Activated naive CD8-positive, alpha-beta T cell treated with anti-CD3 and anti-CD28 coated beads, Interleukin-2, amount 10 ng/mL, durations not matched to agents 7 days and 5 days (primary cell): ENCODE data around the gene MCEMP1. TPM values are rescaled to one million over a fixed set of nuclear protein-coding genes. Genes with fewer than 3 reads are reported as not detected.

Source experiments
- ATAC-seq: fragments of 150-1000 bp; cut with Tn5 transposase; one replicate; pipeline ENCODE4 v1.10.0; 2021; ENCODE audit warnings: low read depth, moderate library complexity
- POLR2A ChIA-PET: fragments of 350-600 bp; sonication (Branson Sonifier 250); formaldehyde crosslinking; loops from one replicate; lab custom pipeline; 2021; ENCODE audit warnings: antibody characterized with exemption; lab: Charles Lee
- DNase-seq: peaks from one replicate; pipeline ENCODE4 v3.0.0; 2021
- H3K27ac Mint-ChIP-seq: one replicate; pipeline ENCODE4 v1.8.0; 2022; ENCODE audit warnings: mild to moderate bottlenecking, mixed read lengths
- H3K27me3 Mint-ChIP-seq: one replicate; pipeline ENCODE4 v1.8.0; 2022; ENCODE audit warnings: mild to moderate bottlenecking, moderate library complexity, mixed read lengths
- H3K36me3 Mint-ChIP-seq: one replicate; pipeline ENCODE4 v1.8.0; 2021; ENCODE audit warnings: mild to moderate bottlenecking, mixed read lengths
- H3K4me1 Mint-ChIP-seq: one replicate; pipeline ENCODE4 v1.8.0; 2021; ENCODE audit warnings: mixed read lengths
- H3K4me3 Mint-ChIP-seq: one replicate; pipeline ENCODE4 v1.8.0; 2022; ENCODE audit warnings: mild to moderate bottlenecking, moderate library complexity, mixed read lengths
- H3K9me3 Mint-ChIP-seq: one replicate; pipeline ENCODE4 v1.8.0; 2021; ENCODE audit warnings: mixed read lengths
- total RNA-seq, 2 experiments: library from RNA; stranded (reverse); gene quantifications; one replicate each; pipeline ENCODE4 v1.2.3, GENCODE V29; 2021

The MCEMP1 gene
- total RNA-seq, 2 experiments from 2014 or later = not detected

DNA sequence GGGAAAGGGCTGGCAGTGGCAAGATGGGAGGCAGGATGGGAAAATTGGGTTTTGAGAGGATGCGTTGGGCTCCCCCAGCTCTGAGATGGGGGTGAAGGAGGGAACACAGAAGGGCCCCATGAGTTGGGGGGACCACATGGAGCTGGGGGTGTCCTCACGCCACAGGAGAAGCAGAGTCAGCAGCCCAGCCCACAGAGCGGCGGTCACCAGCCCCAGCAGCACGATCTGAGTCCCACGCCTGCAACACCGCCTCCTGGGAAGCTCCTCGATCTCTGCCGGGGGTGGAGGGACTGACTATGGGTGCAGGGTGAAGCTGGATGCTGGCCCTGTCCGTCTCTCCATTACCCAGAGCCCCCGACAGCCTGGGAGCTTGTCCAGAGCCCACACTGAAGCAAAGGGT, 21.7 kb downstream of the MCEMP1 start:
- Mint-ChIP-seq H3K27ac (no peak overlapping the region), H3K9me3 (no peaks in the 10 kb centered on the region), H3K4me3 (no peak overlapping the region), H3K4me1 (peaks cover 4% of the 10 kb centered on the region), H3K36me3 (no peaks in the 10 kb centered on the region), H3K27me3 (peaks cover 11% of the 10 kb centered on the region)
- POLR2A ChIA-PET = no interaction called here
- ATAC-seq = no peak
- DNase-seq = no peak

DNA sequence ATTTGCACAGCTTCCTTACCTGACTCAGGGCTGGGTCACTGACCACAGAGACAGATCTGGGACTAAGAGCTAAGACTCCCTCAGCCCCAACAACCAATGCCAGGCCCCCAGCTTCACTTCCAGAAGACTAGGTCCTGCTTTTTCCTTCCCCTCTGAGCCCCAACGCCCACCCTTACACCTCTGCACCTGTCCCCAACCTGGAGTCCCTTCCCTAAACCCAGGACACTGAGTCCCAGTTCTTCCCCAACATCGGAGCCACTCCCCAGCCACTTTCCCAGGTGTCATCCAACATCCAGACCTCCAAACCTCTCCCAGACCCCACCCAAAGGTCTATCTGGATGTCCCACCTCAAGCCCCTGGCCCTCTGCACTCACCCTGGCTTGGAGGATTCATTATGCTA, 22.1 kb downstream of the MCEMP1 start:
- DNase-seq = no peak
- Mint-ChIP-seq H3K27me3 (peaks cover 14% of the 10 kb centered on the region), H3K27ac (no peak overlapping the region), H3K4me3 (no peak overlapping the region), H3K9me3 (no peaks in the 10 kb centered on the region), H3K4me1 (peaks cover 4% of the 10 kb centered on the region), H3K36me3 (no peaks in the 10 kb centered on the region)
- POLR2A ChIA-PET = no interaction called here
- no peak for ATAC-seq

DNA sequence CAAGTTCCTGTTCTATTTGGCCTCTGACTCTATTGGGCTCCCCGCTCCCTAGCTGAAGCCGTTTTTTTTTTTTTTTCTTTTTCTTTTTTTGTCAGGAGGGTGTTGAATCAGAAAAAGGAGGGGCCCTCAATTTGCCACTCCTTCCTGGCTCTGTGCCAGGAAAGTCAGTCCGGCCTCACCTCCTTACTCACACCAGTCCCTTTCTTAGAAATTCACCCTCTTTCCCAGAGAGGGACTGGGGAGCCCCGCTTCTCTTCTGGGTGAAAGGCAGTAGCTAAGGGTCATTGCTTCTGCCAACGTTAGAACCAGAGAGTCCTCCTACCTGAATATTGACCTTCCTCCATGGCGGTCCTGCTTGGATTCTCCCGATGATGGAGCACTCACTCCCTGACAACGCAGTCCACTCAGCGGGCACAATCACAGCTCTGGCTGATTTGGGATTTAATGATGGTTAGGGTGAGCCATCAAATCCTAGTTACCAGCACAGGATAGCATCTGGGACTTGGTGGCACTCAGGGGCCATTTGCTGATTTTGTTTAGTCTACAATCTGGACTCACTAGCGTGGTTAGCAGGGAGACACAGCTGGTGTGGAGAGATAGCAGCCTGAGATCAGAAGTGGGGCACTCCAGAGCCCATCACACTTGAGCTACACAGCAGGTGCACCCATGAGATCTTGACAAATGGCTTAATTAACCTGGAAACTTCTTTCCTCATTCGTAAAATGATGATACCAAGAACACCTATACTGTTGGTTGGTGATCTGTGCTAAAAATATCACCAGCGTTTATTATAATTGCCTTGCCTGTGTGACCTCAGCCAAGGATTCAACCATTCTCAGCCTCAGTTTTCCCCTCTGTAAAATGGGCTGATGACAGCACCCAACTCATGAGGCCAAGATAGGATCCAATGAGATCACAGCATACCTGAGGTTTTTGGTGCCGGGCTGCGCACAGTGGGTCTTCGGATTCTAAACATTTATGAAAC, 22.8 kb downstream of the MCEMP1 start:
- Mint-ChIP-seq H3K9me3 (no peaks in the 10 kb centered on the region), H3K36me3 (no peaks in the 10 kb centered on the region), H3K4me3 (no peak overlapping the region), H3K27ac (no peak overlapping the region), H3K4me1 (peaks cover 4% of the 10 kb centered on the region), H3K27me3 (peaks cover 14% of the 10 kb centered on the region)
- POLR2A ChIA-PET = no interaction called here
- ATAC-seq (no peak), DNase-seq (no peak)

DNA sequence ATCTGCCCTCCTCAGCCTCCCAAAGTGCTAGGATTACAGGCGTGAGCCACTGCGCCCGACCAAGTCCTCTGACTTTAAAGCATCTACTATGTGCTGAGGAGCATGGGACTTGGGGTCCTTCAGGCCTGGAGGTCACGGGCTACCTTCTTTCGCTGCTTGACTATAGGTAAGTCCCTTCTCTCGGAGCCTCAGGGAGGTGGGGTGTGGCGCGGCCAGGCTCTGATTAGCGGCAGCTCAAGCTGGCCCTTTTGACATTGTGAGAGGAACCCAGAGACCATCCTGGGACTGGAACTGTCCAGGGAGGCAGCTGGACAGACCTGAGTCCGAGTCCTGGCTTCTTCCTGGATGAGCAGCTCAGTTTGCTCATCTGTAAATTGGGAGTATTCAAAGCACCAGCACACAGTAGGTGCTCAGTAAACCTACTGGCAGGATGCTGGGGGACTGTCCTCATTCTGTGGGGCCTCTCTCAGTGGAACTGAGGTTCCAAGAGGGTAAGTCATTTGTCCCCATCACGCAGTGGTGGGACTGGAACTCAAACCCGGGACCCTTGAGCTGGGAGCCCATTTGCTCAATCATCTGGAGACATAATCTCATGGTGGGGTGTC, 24.3 kb downstream of the MCEMP1 start:
- no peak for ATAC-seq

DNA sequence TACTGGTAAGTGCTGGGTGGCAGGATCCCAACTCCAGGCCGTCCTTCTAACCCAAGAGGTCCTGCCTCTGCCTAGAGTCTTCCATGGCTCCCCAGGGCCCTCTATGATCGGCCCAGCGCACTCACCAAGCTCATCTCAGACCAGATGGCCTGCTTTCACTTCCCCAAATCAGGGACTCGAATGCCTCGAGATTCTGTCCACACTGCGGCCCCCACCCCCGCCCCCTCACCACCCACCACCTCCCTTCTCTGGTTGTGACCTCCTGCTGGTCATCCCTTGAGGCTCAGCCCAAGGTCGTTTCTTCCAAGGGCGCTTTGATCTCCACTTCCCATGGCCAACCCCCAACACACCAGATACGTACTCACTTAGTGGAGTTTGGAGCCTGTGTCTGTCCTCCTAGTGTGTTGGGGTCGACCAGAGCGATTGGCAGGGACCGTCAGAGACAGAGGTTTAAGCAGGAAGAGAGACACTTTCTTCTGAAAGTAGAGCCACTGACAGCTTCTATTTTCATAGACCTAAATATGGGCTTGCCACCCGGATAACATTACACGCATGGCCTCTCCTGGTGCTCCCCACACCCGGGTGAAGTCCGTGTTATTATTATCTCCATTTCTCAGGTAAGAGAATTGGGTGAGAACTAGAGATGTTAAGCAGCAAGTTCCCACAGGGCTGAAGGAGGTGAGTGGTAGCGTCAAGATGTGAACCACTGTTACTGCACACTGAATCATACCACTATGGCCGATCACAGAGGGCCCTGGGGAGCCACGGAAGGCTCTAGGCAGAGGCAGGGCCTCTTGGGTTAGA, 25.0 kb downstream of the MCEMP1 start, which contains the start of gene FCER2:
FCER2 (minus strand) TSS at position 478 of the 804 bp plus-strand sequence. CDS start 2,371 bp downstream, outside the sequence.
- DNase-seq (no peak), ATAC-seq (no peak)
- POLR2A ChIA-PET = no interaction called here
- H3K36me3 Mint-ChIP-seq = no peaks in the 10 kb centered on the region
- H3K9me3 Mint-ChIP-seq = no peaks in the 10 kb centered on the region
- H3K4me3 Mint-ChIP-seq = no peak within 1 kb of the TSS
- peaks cover 24% of the 10 kb centered on the region for H3K4me1 Mint-ChIP-seq
- H3K27me3 Mint-ChIP-seq = peaks cover 17% of the 10 kb centered on the region
- H3K27ac Mint-ChIP-seq = peak within 1 kb of the TSS; percentile 43

More for the DNA sequence above, 24.3 kb downstream of the MCEMP1 start:
- no peak overlapping the region for H3K27ac Mint-ChIP-seq
- POLR2A ChIA-PET = no interaction called here
- H3K36me3 Mint-ChIP-seq = no peaks in the 10 kb centered on the region
- H3K27me3 Mint-ChIP-seq = peaks cover 14% of the 10 kb centered on the region
- peaks cover 17% of the 10 kb centered on the region for H3K4me1 Mint-ChIP-seq
- no peak for DNase-seq
- H3K9me3 Mint-ChIP-seq = no peaks in the 10 kb centered on the region
- H3K4me3 Mint-ChIP-seq = no peak overlapping the region

DNA sequence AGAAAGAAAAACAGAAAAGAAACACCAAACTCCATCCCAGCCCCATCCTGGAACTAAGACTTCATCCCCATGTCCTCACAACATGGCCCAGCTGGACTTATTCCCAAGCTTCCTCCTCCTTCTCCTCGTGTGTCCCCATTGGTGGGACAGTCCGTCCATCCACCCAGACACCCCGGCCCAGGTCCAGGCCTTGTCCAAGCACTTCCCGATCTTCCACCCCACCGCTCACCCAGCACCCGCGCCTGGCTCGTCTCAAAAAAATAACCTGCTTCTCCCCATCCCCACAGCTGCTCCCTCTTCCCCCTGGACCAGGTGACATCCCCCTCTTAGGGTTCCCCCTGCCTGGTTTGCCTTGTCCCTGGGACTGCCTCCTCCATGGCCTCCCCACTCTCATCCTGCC, 26.4 kb downstream of the MCEMP1 start:
- H3K4me3 Mint-ChIP-seq = no peak overlapping the region
- H3K4me1 Mint-ChIP-seq = peaks cover 26% of the 10 kb centered on the region
- no peaks in the 10 kb centered on the region for H3K9me3 Mint-ChIP-seq
- peaks cover 17% of the 10 kb centered on the region for H3K27me3 Mint-ChIP-seq
- POLR2A ChIA-PET = no interaction called here
- no peak for ATAC-seq
- peak overlapping the region; percentile 50 for H3K27ac Mint-ChIP-seq
- DNase-seq = no peak
- no peaks in the 10 kb centered on the region for H3K36me3 Mint-ChIP-seq

DNA sequence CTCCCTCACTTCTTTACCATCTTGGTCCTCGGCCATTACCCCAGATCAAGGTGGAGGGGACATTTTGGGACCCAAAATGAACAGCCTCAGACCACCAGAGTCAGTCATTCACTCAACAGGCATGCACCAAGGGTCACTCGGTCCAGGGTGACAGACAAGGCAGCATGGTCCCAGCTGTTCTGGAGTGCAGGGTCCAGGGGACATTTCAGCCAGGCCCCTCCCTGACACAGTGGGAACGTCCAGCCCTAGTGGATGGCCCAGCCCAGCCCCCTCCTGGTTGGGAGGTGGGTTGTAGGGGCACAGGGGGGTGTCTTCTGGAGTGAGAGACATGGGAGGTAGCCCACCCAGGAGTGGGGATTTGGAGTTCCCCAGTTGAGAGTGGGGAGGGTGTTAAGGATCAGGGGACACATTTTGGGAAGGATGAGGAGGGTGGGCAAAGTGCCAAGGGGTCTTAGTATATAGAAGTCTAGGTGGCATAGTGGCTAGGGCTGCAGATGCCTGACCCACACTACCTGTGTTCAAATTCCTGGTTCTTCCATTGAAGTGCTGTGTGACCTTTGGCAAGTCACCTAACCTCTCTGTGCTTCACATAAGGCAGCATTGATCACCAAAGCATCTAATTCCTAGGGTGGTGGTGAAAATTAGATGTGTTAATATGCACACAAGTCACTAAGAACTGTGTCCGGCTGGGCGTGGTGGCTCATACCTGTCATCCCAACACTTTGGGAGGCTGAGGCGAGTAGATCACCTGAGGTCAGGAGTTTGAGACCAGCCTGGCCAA, 27.6 kb downstream of the MCEMP1 start:
- POLR2A ChIA-PET = interaction anchor here (1.0 kb wide), 1 partner anchor 15 kb away, joined by 5 read pairs; no protein-coding TSS in a partner anchor

DNA sequence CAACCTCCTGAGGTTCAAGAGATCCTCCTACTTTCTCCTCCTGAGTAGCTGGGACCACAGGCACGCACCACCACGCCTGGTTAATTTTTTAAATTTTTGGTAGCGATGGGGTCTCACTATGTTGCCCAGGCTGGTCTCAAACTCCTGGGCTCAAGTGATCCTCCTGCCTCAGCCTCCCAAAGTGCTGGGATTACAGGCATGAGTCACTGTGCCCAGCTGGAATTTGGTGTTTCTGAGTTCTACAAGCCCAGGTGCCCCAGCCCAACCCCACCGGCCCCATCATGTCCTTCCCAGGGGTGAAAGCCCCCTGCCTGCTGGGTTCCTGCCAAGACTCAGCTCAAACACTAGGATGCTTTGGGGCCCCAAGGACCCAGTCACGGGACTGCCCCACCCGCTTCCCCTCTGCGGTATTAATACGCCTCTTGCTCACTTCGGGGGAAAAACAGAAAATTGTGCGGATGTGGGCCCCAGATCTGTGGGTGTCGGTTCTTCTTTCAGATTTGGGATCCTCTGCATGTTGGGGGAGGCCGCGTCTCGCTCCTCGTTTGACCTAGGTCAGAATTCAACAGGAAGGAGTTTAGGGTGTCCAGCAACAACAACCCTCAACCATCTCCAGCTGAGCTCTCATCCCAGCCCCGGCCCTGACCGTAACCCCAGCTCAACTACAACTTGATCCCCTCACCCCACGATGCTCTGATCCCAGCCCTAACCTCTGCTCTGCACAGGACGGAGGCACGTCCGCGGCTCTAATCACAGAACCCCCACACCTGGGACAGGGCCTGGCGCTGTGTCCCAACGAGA, 28.7 kb downstream of the MCEMP1 start:
- Mint-ChIP-seq H3K9me3 (no peaks in the 10 kb centered on the region), H3K27ac (peak overlapping the region; percentile 84), H3K36me3 (no peaks in the 10 kb centered on the region), H3K27me3 (peaks cover 11% of the 10 kb centered on the region), H3K4me3 (peak overlapping the region; percentile 82), H3K4me1 (peaks cover 25% of the 10 kb centered on the region)
- peak; percentile 88 for ATAC-seq
- POLR2A ChIA-PET = interaction anchor here (0.5 to 1.0 kb wide), 4 partner anchors 14 to 633 kb away, joined by 4 to 5 read pairs (median 4); partner anchors contain the start of gene TRAPPC5
- peak; percentile 71 for DNase-seq

More for the DNA sequence above, 27.6 kb downstream of the MCEMP1 start:
- H3K27ac Mint-ChIP-seq = no peak overlapping the region
- peaks cover 11% of the 10 kb centered on the region for H3K27me3 Mint-ChIP-seq
- no peak overlapping the region for H3K4me3 Mint-ChIP-seq
- no peaks in the 10 kb centered on the region for H3K36me3 Mint-ChIP-seq
- ATAC-seq (no peak), DNase-seq (no peak)
- no peaks in the 10 kb centered on the region for H3K9me3 Mint-ChIP-seq
- H3K4me1 Mint-ChIP-seq = peaks cover 26% of the 10 kb centered on the region

DNA sequence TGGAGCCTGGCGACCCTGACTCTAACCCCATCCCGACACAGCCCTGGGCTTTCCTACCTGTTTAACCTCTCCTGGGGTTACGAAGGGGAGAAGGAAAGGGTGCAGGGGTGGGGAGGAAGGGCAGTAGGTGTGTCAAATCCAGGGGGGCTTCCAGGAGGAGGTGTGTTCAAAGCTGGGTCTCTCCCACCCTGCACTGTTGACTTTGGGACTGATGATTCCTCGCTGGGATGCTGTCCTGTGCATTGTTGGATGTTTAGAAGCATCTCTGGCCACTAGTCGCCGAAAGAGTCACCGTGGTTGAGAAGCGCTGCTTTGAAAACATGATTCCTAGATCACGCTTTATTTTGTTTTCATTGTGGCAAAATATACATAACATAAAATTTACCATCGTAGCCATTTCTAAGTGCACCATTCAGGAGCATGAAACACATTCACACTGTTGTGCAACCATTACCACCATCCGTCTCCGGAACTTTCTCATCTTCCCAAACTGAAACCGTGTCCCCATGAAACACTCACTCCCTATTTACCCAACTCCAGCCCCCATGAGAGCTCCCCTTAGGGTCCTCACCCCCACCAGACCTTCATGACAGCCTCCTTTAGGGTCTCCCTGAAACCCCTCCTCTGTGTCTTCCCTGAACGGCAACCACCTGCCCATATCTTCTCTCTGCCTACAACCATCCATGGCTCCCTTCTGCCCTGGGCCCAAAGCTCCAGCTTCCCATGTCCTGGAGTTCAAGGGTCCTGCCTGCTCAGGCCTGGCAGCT, 29.5 kb downstream of the MCEMP1 start:
- ATAC-seq (no peak), DNase-seq (no peak)
- no peaks in the 10 kb centered on the region for H3K9me3 Mint-ChIP-seq
- POLR2A ChIA-PET = interaction anchor here (0.6 to 1.0 kb wide), 3 partner anchors 21 to 634 kb away, joined by 3 to 5 read pairs (median 4); partner anchors contain the start of gene TRAPPC5
- H3K4me3 Mint-ChIP-seq = peak overlapping the region; percentile 82
- peaks cover 11% of the 10 kb centered on the region for H3K27me3 Mint-ChIP-seq
- peaks cover 25% of the 10 kb centered on the region for H3K4me1 Mint-ChIP-seq
- no peaks in the 10 kb centered on the region for H3K36me3 Mint-ChIP-seq
- peak overlapping the region; percentile 84 for H3K27ac Mint-ChIP-seq

DNA sequence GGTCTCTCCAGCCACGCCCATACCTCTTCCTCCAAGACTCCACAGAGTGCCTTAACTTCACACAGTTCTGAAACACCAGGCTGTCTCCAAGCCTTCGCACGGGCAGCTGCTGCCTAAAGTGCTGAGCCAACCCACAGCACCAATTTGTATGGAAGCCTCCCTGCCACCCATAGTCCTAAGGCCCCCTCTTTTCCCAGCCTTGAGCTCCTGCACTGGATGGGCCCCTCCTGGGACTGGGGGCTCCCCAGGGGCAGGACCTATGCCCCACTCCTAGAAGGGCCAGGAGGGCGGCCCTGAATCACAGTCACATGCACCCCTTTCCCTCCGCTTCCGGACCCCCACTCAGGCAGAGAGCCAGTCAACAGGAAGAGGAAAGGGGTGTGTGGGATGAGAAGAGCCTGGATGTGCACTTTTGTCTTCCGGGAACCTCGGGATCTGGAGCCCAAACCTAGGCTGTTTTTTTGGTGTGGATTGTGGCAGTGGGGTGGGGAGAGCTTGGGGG, 30.1 kb downstream of the MCEMP1 start:
- DNase-seq = no peak
- no peak for ATAC-seq
- Mint-ChIP-seq H3K27me3 (peaks cover 12% of the 10 kb centered on the region), H3K9me3 (no peaks in the 10 kb centered on the region), H3K4me1 (peaks cover 25% of the 10 kb centered on the region), H3K4me3 (peak overlapping the region; percentile 70), H3K36me3 (no peaks in the 10 kb centered on the region), H3K27ac (no peak overlapping the region)
- POLR2A ChIA-PET = interaction anchor here (0.7 kb wide), 1 partner anchor 21 kb away, joined by 3 read pairs; no protein-coding TSS in a partner anchor

DNA sequence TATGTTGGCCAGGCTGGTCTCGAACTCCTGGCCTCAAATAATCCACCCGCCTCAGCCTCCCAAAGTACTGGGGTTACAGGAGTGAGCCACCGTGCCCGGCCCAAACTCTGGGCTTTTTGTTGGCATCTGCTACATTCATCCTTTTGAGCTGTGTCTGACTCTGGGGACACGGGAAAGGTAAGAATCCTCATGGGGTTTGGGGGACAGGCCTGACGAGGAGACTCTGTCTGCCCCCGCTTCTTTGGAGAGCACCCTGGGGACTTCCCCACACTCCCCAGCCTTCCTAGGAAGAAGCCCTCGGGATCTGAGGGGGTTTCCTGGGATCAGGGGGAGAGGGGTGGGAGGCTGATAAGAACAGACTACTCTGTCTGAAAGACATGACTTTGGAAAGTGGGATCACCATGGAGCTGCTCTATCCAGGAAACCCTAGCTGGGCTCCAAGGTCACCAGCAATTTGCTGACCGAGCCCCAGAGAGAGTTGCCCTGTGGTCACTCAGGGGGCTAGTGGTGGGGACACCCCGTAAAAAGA, 33.1 kb downstream of the MCEMP1 start:
- Mint-ChIP-seq H3K4me3 (no peak overlapping the region), H3K27ac (no peak overlapping the region), H3K4me1 (peaks cover 22% of the 10 kb centered on the region), H3K9me3 (no peaks in the 10 kb centered on the region), H3K36me3 (no peaks in the 10 kb centered on the region), H3K27me3 (peaks cover 5% of the 10 kb centered on the region)
- DNase-seq (no peak), ATAC-seq (no peak)
- POLR2A ChIA-PET = no interaction called here
